Activated T-cell treated with anti-CD3 and anti-CD28 coated beads, Interleukin-2, amount 50 U/mL, for 72 hours (primary cell): Measurements from ENCODE around the gene CD74. TPM values are rescaled to one million over a fixed set of nuclear protein-coding genes. Genes with fewer than 3 reads are reported as not detected.
"Not testable (repeated sequence)": the region's sequence is repeated elsewhere in the genome, so short reads cannot be mapped to it uniquely, and the experiment has no call there.

Experiments
- ATAC-seq, 2 donors: fragments of 150-1000 bp; cut with Tn5 transposase; replicated peaks in 1 of 2; 2 replicates each; pipeline ENCODE4 v1.10.0; 2021; ENCODE audit warnings: moderate library complexity in 2 of 2, mild to moderate bottlenecking in 1 of 2
- DNase-seq, 2 donors: peaks; one replicate each; pipeline ENCODE4 v3.0.0; 2021 to 2022; ENCODE audit warnings: mixed read lengths in 1 of 2
- H3K27ac Mint-ChIP-seq: one replicate; pipeline ENCODE4 v1.8.0; 2022; ENCODE audit warnings: mild to moderate bottlenecking, moderate library complexity, mixed read lengths
- H3K27me3 Mint-ChIP-seq: one replicate; pipeline ENCODE4 v1.8.0; 2022; ENCODE audit warnings: low read depth, mixed read lengths
- H3K36me3 Mint-ChIP-seq, 2 donors: one replicate each; pipeline ENCODE4 v1.8.0; 2022; ENCODE audit warnings: mixed read lengths in 2 of 2, mild to moderate bottlenecking in 1 of 2; ENCODE audit not compliant: insufficient read depth in 2 of 2
- H3K4me1 Mint-ChIP-seq: one replicate; pipeline ENCODE4 v1.8.0; 2022; ENCODE audit warnings: low read depth, mixed read lengths
- H3K4me3 Mint-ChIP-seq, 2 donors: one replicate each; pipeline ENCODE4 v1.8.0; 2022; ENCODE audit warnings: mild to moderate bottlenecking in 2 of 2, mixed read lengths in 2 of 2, moderate library complexity in 2 of 2
- H3K9me3 Mint-ChIP-seq, 2 donors: one replicate each; pipeline ENCODE4 v1.8.0; 2022; ENCODE audit warnings: mixed read lengths in 2 of 2
- total RNA-seq, 2 donors: library from RNA; stranded (reverse); gene quantifications; one replicate each; pipeline ENCODE4 v1.2.3, GENCODE V29; 2022

The CD74 gene
- total RNA-seq = 100 to 1,000 TPM; 363 to 455 TPM

- Mint-ChIP-seq H3K36me3 (peaks cover 3 to 5% of the 10 kb centered on the region in 2 donors), H3K27ac (peak within 1 kb of the TSS; percentile 88), H3K27me3 (no peaks in the 10 kb centered on the region), H3K9me3 (no peaks in the 10 kb centered on the region), H3K4me3 (peak within 1 kb of the TSS; percentile 88 to 90), H3K4me1 (peaks cover 42% of the 10 kb centered on the region)
- ATAC-seq (peak; percentile 88 to 91), DNase-seq (peak; percentile 92 to 93)
Observed at GRCh38 chr5:150412319-150413175, at the start of gene CD74. Gene CD74, minus strand, starts transcription at chr5:150412910. Its CDS starts 161 bp downstream, at chr5:150412749.

- H3K36me3 Mint-ChIP-seq = no peaks in the 10 kb centered on the region
- H3K27ac Mint-ChIP-seq = no peak overlapping the region
- no peaks in the 10 kb centered on the region for H3K9me3 Mint-ChIP-seq
- no peak overlapping the region for H3K4me3 Mint-ChIP-seq
- no peaks in the 10 kb centered on the region for H3K27me3 Mint-ChIP-seq
- peaks cover 32% of the 10 kb centered on the region for H3K4me1 Mint-ChIP-seq
- peak in 1 of 2 donors; percentile 19 for DNase-seq
- no peak for ATAC-seq
Observed at GRCh38 chr5:150461231-150461630, 48.5 kb upstream of the CD74 start.

- no peaks in the 10 kb centered on the region for H3K9me3 Mint-ChIP-seq
- no peak overlapping the region for H3K4me3 Mint-ChIP-seq
- no peak overlapping the region for H3K27ac Mint-ChIP-seq
- no peaks in the 10 kb centered on the region for H3K36me3 Mint-ChIP-seq
- ATAC-seq (no peak), DNase-seq (no peak)
- H3K4me1 Mint-ChIP-seq = peaks cover 32% of the 10 kb centered on the region
- no peaks in the 10 kb centered on the region for H3K27me3 Mint-ChIP-seq
Observed at GRCh38 chr5:150460781-150461180, 48.1 kb upstream of the CD74 start.

GRCh38 chr5:150458802-150459557, 46.3 kb upstream of the CD74 start:
- peak; percentile 85 to 93 for DNase-seq
- Mint-ChIP-seq H3K27me3 (no peaks in the 10 kb centered on the region), H3K9me3 (no peaks in the 10 kb centered on the region), H3K4me1 (peaks cover 32% of the 10 kb centered on the region), H3K4me3 (peak overlapping the region; percentile 21 to 64), H3K36me3 (no peaks in the 10 kb centered on the region), H3K27ac (no peak overlapping the region)
- peak; percentile 90 to 95 for ATAC-seq

GRCh38 chr5:150457562-150458240, 45.0 kb upstream of the CD74 start:
- H3K9me3 Mint-ChIP-seq = no peaks in the 10 kb centered on the region
- peak overlapping the region; percentile 31 to 67 for H3K4me3 Mint-ChIP-seq
- DNase-seq (no peak), ATAC-seq (no peak)
- H3K36me3 Mint-ChIP-seq = no peaks in the 10 kb centered on the region
- H3K27ac Mint-ChIP-seq = no peak overlapping the region
- H3K27me3 Mint-ChIP-seq = no peaks in the 10 kb centered on the region
- H3K4me1 Mint-ChIP-seq = peaks cover 32% of the 10 kb centered on the region

DNA sequence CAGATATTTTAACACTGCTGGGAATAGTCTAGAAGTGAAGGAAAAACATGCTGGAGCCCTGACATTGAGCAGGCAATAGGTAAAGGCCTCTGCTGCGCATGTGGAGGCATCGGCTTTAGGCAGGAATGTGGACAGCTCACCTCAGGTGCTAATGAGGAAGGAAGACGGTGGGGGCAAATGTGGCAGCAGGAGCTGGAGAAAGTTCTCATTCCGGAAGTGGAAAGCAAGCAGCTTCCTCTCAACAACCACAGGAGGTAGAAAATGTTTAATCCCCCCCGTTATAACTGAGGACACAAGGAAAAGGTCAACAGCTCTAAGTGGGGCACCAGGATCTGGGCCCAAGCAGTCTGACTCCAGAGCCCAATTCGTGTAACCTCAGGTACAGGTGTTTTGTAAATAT, 44.4 kb upstream of the CD74 start:
- H3K27ac Mint-ChIP-seq = peak overlapping the region; percentile 8
- H3K4me3 Mint-ChIP-seq = peak overlapping the region; percentile 22 to 67
- H3K4me1 Mint-ChIP-seq = peaks cover 32% of the 10 kb centered on the region
- H3K36me3 Mint-ChIP-seq = no peaks in the 10 kb centered on the region
- H3K27me3 Mint-ChIP-seq = no peaks in the 10 kb centered on the region
- H3K9me3 Mint-ChIP-seq = no peaks in the 10 kb centered on the region
- ATAC-seq = no peak
- no peak for DNase-seq

DNA sequence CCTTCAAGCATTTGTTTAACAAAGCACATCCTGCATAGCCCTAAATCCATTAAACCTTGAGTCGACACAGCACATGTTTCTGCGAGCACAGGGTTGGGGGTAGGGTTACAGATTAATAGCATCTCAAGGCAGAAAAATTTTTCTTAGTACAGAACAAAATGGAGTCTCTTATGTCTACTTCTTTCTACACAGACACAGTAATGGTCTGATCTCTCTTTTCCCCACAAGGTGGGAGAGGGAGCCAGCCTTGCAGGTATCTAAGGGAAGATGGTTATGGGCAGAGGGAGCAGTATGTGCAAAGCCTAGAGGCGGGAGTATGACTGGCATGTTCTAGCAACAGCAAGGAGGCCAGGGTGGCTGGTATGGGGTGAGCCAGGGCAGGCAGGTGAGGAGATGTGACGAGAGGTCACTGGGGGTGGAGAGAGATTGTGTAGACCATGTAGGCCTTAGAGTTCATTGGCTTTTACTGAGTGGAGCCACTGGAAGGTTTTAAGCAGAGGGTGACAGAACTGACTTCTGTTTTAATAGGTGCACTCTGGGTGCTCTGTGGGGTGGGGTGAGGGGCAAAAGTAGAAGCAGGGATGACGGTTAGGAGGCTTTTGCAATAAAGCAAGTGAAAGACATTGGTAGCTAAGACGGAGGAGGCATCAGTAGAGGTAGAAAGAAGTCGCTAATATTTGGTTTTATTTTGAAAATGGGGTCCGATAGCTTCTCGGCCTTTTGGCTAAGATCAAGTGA, 42.0 kb upstream of the CD74 start:
- Mint-ChIP-seq H3K9me3 (no peaks in the 10 kb centered on the region), H3K27me3 (no peaks in the 10 kb centered on the region), H3K4me3 (no peak overlapping the region), H3K27ac (no peak overlapping the region), H3K4me1 (peaks cover 23% of the 10 kb centered on the region), H3K36me3 (peaks cover 0 to under 1% of the 10 kb centered on the region in 2 donors)
- DNase-seq (no peak), ATAC-seq (no peak)

DNA sequence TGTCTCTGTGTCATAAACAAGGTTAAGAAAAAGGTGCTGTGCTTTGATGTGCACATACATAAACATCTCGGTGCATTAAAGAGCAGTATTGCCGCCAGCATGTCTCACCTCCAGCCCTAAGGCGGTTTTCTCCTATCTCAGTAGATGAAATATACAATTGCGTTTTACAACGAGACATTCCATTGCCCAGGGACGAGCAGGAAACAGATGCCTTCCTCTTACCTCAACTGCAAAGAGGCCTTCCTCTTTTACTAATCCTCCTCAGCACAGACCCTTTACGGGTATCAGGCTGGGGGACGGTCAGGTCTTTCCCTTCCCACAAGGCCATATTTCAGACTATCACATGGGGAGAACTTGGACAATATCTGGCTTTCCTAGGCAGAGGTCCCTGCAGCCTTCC, 41.3 kb upstream of the CD74 start:
- not testable (repeated sequence) for H3K36me3 Mint-ChIP-seq, DNase-seq, H3K4me3 Mint-ChIP-seq, H3K27me3 Mint-ChIP-seq, H3K27ac Mint-ChIP-seq, ATAC-seq, H3K9me3 Mint-ChIP-seq
- peaks cover 17% of the 10 kb centered on the region for H3K4me1 Mint-ChIP-seq

DNA sequence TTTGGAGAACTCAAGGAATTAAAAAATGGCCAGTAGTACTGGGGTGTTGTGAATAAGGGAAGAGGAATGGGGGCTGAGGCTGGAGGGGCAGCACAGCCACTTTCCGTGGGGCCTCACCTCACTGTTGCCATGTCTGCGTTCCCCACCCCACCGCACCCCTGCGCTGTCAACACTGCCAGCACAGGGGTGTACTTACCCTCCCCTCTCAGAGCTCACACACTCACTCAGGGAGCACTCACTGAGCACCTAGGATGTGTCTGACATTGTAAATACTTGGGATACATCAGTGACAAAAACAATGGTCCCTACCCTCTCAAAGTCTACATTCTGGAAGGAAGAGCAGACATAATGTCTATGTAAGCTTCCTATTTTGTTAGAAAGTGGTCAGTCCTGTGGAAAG, 40.2 kb upstream of the CD74 start:
- Mint-ChIP-seq H3K4me1 (peaks cover 23% of the 10 kb centered on the region), H3K4me3 (no peak overlapping the region), H3K27me3 (no peaks in the 10 kb centered on the region), H3K27ac (no peak overlapping the region), H3K9me3 (no peaks in the 10 kb centered on the region), H3K36me3 (peaks cover 13 to 16% of the 10 kb centered on the region in 2 donors)
- ATAC-seq = no peak
- DNase-seq = no peak

- no peaks in the 10 kb centered on the region for H3K27me3 Mint-ChIP-seq
- H3K36me3 Mint-ChIP-seq = peaks cover 19 to 28% of the 10 kb centered on the region in 2 donors
- H3K4me3 Mint-ChIP-seq = no peak overlapping the region
- H3K4me1 Mint-ChIP-seq = peaks cover 24% of the 10 kb centered on the region
- ATAC-seq (no peak), DNase-seq (no peak)
- H3K27ac Mint-ChIP-seq = no peak overlapping the region
- H3K9me3 Mint-ChIP-seq = no peaks in the 10 kb centered on the region
Observed at GRCh38 chr5:150451594-150451993, 38.9 kb upstream of the CD74 start.

DNA sequence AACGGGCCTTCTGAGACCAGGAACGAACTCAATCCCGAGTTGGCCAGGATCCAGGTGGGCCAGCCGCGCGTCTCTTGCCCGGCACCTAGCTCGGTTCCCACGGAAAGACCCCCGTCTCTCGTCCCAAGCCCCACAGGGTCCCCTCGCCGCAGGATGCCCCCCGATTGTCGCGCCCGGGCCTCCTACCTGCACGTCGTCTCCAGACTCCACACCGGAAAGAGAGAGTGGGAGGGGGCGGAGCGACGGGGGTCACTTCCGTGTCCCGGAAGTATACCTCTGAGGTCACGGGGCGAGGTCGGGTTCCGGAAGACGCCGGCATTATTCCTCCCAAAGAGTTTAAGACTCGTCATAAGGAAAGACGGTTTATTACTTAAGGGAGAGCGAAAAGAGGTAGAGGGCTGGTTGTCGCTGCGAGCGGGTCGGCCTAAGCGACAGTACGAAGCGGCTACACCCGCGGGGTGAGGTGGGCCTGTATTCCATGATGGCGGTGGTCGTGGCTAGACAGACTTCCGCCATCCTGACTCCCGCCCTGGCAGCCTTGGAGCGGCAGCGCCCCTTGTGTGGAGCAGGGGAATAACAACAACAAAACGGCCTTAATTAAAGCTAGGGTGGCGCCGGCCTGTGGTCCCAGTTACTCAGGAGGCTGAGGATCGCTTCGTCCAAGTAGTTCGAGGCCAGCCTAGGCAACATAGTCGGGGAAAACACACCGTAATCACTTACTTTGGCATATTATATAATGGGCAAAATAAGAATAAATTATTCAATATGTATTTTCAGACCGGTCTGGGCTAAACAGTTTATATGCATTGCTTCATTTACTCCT, 37.0 kb upstream of the CD74 start, which contains the start of gene RPS14:
RPS14 (minus strand) TSS at position 223 of the 823 bp plus-strand sequence. CDS start 2,006 bp downstream, outside the sequence.
- Mint-ChIP-seq H3K4me1 (peaks cover 32% of the 10 kb centered on the region), H3K36me3 (peaks cover 29 to 43% of the 10 kb centered on the region in 2 donors), H3K9me3 (no peaks in the 10 kb centered on the region), H3K27ac (peak within 1 kb of the TSS; percentile 99), H3K27me3 (no peaks in the 10 kb centered on the region), H3K4me3 (peak within 1 kb of the TSS; percentile 89 to 97)
- peak; percentile 93 to 96 for DNase-seq
- ATAC-seq = peak; percentile 97 to 98
